HG02938 (cell line): ENCODE data around the gene PSIP1.
A peak's percentile ranks its signal among the peaks of the same experiment; 100 is the strongest.

Experiments
- ATAC-seq: cut with Tn5 transposase; IDR thresholded peaks from one replicate; pipeline ENCODE4 v1.9.1; 2021; ENCODE audit warnings: mild to moderate bottlenecking, moderate library complexity; ENCODE audit not compliant: unreplicated experiment

The PSIP1 gene

GRCh38 chr9:15509931-15510788 is 610 bp downstream of the PSIP1 start:
- peak; percentile 35 for ATAC-seq

DNA sequence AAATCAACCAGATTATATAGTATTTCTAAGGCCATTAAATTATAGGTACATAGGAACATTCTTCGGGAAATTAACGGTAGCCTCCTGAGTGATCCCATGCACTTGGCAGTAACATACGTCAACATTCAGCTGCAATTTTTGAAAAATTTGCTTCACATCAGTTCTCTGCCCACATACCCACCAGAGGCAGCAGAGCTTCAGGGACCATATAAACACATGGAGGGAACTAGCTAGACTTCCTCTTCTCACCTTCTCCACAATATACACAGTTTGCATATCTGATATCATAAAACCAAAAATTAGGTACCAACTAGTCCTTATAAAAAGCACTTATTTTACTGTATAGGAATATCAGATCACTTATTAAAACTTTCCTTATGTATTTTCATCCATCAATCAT is 4.8 kb downstream of the PSIP1 start:
- no peak for ATAC-seq

- ATAC-seq, result no peak
Observed at GRCh38 chr9:15501803-15502202, 9.0 kb downstream of the PSIP1 start.

GRCh38 chr9:15501179-15501578 is 9.6 kb downstream of the PSIP1 start:
- no peak for ATAC-seq

- ATAC-seq, result no peak
Observed at GRCh38 chr9:15499139-15499538, 11.6 kb downstream of the PSIP1 start.

DNA sequence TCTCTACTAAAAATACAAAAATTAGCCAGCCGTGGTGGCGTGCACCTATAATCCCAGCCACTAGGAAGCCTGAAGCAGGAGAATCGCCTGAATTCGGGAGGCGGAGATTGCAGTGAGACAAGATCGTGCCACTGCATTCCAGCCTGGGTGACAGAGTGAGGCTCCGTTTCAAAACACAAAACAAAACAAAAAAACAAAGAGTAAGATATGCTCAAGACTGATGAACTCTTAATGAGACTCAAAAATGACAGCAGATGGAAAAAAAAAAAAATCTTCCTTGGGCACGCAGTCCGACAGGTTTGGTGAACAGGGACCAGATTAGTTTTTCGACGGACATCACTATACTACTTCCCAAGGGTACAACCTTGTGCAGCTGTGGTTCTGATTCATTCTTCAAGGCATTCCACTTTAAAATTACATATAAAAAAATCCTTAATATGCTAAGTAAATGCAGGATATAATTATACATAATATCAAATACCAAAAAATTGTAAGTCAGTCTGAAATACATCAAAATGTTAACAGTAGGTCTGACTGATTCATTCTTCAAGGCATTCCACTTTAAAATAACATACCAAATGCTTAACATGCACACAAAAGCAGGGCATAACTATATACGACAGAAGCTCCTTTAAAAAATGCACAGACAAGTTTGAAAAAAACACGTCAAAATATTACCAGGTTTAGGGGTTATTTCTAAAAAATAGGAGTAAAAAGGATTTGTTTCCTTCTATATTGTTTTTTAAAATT is 12.3 kb downstream of the PSIP1 start:
- no peak for ATAC-seq

- no peak for ATAC-seq
Observed at GRCh38 chr9:15492485-15493150, 18.2 kb downstream of the PSIP1 start.

DNA sequence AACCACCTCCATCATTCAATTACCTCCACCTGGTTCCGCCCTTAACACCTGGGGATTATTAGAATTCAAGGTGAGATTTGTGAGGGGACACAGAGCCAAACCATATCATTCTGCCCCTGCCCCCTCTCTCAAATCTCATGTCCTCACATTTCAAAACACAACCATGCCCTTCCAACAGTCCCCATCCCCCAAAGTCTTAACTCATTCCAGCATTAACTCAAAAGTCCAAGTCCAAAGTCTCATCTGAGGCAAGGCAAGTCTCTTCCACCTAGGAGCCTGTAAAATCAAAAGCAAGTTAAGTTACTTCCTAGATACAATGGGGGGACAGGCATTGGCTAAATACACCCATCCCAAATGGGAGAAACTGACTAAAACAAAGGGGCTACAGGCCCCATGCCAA is 18.8 kb downstream of the PSIP1 start:
- no peak for ATAC-seq

GRCh38 chr9:15485836-15486666 is 24.7 kb downstream of the PSIP1 start:
- ATAC-seq, result no peak

DNA sequence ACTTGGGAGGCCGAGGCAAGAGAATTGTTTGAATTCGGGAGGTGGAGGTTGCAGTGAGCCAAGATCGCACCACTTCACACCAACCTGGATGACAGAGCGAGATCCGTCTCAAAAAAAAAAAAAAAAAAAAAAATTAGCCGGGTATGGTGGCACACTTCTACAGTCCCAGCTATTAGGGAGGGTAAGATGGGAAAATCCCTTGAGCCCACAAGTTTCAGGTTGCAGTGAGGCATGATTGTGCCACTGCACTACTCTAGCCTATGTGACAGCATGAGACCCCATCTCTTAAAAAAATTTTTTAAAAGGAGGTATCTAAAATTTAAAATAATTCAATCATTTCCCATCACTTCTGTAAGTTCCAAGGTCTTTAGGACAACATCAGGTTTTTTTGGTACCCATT is 26.0 kb downstream of the PSIP1 start:
- no peak for ATAC-seq

GRCh38 chr9:15482146-15482545 is 28.6 kb downstream of the PSIP1 start:
- no peak for ATAC-seq

DNA sequence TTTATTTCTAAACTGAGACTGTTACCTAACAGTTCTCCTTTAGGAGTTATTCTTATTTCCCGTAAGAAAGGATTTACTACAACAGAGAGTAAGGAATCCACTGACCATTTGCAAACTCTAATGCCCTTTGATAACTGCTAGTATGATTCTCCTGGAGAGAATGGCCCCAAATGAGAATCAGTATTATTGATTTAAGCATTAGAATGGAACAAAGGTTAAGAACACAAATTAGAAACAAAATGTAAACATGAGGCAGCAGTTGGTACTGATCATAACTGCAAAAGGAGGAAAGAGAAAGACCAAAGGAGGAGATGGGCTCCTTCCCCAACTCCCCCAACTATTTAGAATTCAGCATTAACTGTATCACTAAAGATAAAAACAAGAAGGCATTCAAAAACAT is 30.7 kb downstream of the PSIP1 start:
- no peak for ATAC-seq

- no peak for ATAC-seq
Observed at GRCh38 chr9:15475923-15476536, 34.7 kb downstream of the PSIP1 start.

DNA sequence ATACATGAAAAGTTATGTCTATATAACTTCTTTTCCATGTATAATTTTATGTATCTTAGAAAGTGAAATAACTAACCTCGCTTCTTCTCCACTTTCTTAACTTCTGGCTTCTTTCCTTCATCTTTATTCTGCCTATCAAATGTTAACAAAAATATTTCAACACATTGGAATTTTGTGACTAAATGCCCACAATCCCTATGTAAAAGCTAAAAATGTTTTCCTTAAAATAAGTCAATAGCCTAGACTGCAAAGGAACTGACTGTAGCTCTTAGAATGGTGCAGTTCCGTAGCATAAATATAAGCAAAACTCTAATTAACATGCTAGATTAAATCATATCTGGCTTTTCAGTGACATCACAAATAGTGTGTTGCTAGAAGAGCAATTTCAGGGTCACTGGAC is 40.9 kb downstream of the PSIP1 start:
- ATAC-seq, result no peak

GRCh38 chr9:15469406-15469805 is 41.4 kb downstream of the PSIP1 start:
- no peak for ATAC-seq

DNA sequence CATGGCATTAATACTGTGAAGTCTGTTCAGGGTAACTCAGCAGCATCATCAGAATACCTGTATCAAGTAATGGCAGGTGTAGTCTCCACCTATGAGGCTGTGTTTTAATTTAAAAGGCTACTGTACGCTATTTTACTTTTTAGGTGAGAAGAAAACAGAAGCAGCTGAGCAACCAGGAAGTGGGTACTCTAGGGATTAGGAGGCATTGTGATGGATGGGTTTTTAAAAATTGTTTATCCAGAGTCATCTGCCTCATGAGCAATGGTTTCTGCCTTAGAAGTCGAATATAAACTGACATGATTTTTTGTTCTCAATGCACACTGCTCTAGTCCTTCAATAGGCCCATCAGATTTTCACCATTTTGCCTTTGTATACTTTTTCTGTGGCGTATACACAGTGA is 42.6 kb downstream of the PSIP1 start:
- no peak for ATAC-seq

GRCh38 chr9:15461601-15462000 is 49.2 kb downstream of the PSIP1 start:
- no peak for ATAC-seq

DNA sequence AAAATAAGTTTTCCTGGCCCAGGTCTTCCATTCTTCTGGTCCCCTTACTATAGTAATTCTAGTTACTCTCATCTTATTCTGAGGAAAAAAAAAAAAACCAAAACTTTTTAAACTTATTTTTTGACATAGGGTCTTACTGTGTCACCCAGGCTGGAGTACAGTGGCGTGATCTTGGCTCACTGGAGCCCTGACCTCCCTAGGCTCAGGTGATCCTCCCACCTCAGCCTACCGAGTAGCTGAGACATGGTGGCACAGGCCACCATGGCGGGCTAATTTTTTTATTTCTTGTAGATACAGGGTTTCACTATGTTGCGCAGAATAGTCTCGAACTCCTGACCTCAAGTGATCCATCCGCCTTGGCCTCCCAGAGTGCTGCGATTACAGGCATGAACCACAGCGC is 49.7 kb downstream of the PSIP1 start:
- no peak for ATAC-seq

DNA sequence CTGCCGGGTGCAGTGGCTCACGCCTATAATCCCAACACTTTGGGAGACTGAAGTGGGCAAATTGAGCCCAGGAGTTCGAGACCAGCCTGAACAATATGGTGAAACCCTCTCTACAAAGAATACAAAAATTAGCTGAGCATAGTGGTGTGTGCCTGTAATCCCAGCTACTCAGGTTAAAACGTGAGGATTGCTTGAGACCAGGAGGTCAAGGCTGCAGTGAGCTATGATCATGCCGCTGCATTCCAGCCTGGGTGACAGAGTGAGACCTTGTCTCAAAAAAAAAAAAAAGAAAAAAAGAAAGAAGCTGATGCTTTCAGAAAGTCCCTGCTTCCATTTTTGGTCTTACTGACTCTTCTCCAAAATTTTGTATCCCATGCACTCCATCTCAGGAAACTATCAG is 56.8 kb downstream of the PSIP1 start:
- ATAC-seq, result no peak

- no peak for ATAC-seq
Observed at GRCh38 chr9:15444141-15444540, 66.6 kb downstream of the PSIP1 start.
